Measurements from ENCODE around the gene CNNM3.

- TF ChIP-seq, protein P1, sequence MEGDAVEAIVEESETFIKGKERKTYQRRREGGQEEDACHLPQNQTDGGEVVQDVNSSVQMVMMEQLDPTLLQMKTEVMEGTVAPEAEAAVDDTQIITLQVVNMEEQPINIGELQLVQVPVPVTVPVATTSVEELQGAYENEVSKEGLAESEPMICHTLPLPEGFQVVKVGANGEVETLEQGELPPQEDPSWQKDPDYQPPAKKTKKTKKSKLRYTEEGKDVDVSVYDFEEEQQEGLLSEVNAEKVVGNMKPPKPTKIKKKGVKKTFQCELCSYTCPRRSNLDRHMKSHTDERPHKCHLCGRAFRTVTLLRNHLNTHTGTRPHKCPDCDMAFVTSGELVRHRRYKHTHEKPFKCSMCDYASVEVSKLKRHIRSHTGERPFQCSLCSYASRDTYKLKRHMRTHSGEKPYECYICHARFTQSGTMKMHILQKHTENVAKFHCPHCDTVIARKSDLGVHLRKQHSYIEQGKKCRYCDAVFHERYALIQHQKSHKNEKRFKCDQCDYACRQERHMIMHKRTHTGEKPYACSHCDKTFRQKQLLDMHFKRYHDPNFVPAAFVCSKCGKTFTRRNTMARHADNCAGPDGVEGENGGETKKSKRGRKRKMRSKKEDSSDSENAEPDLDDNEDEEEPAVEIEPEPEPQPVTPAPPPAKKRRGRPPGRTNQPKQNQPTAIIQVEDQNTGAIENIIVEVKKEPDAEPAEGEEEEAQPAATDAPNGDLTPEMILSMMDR (IDR thresholded peaks at IDR 0.05), result no peak
- TF ChIP-seq POLR2AphosphoS5 (IDR thresholded peaks at IDR 0.05; ENCODE audit: low read depth, low read length), result no peak
Observed at GRCh38 chr2:96807127-96807471, 9.0 kb upstream of the CNNM3 start.
